GM18517 (cell line): ENCODE measurements around the gene DPEP2.
"Not testable (repeated sequence)": the region's sequence is repeated elsewhere in the genome, so short reads cannot be mapped to it uniquely, and the experiment has no call there.

Source experiments
- ATAC-seq: cut with Tn5 transposase; IDR thresholded peaks from one replicate; pipeline ENCODE4 v1.9.1; 2021; ENCODE audit warnings: mild to moderate bottlenecking, moderate library complexity; ENCODE audit not compliant: unreplicated experiment

Gene DPEP2

DNA sequence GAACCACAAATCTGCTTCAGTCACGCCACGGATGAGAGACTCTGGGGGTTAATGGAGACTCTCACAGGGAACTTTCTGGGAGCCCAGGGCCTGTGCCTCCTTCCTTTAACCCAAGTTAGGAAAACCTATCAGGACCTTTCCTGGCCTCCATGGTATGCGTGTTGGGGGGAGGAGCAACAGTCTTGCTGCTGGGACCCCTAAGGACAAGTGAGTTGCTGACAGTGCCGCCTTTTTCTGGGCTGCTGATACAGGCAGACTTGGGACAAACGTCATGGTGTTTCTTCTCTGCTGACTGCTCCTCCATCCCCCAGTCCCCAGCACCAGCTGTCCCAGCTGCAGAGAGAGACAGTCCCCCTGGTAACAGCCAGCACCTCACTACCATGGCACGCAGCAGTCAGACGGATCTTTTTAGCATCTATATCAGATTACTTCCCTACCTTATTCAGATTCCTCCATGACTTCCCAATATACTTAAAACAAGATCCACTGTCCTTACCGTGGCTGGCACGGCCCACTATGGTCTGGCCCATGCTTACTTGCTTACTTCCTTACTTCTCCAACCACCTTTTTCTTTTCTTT lies 10.0 kb upstream of the DPEP2 start:
- no peak for ATAC-seq

DNA sequence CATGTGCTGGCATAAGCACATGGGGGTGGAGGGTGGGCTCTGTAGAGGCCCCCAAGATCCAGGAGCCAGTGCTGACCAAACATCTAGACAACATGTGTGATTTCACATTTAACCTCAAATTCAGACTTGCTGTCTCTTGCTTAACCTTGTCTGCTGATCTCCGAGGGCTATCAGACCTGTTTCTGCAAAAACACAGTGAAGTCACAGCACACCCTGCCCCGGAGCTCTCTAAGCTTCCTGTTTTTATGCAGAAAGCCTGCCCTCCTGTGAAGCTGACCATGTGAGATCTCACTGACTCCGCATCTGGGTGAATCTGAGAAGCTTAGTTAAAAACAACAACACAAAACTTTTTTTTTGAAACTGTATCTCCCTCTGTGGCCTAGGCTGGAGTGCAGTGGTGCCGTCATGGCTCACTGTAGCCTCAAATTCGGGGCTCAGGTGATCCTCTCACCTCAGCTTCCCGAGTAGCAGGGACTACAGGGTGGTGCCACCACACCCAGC lies 6.6 kb upstream of the DPEP2 start:
- no peak for ATAC-seq

DNA sequence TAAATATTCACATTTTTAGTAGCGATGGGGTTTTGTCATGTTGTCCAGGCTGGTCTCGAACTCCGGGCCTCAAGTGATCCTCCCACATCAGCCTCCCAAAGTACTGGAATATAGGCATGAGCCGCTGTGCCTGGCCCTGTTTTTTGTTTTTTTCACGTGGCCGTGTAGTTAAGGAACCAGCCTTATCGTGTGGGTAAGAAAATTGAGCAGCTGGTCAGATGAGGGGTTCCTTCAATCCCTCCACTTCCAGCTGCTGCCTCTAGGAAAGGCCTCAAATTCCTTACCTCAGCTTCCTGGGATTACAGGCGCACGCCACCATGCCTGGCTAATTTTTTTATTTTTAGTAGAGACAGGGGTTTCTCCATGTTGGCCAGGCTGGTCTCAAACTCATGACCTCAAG lies 5.9 kb upstream of the DPEP2 start:
- ATAC-seq, result no peak

DNA sequence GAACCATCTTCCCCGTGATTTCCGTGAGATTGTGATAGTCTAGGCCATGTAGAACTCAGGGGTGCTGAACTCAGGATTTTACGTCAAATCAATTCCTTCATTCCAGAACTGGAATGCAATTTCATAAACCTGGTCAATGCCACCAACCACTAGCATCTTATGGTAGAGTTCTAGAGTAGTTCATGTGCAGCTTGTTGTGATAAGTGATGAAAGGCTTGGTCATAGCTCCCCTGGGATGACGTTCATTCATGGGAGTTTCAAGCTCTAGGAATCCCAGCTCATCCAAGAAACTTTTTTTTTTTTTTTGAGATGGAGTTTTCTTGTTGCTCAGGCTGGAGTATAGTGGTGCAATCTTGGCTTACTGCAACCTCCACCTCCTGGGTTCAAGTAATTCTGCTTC lies 3.7 kb upstream of the DPEP2 start:
- ATAC-seq, result no peak

DNA sequence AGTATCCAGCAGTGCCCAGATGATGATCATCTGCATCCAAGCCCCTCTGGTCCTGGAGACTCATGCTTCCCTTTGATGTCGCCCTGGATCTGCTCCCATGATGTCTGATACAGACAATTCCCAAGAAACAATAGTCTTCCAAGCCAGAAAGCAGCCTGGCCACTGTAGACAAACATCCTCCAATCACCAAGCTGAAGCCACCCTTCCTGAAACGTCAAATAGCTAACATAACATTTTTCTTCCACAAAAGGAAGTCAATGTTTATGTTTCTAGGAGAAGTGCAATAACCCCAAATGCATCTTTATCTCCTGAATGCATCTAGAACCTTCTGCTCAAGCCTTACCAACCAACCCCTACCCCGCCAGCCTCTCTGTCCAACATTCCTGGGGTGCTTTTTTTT lies 1.2 kb upstream of the DPEP2 start:
- no peak for ATAC-seq

DNA sequence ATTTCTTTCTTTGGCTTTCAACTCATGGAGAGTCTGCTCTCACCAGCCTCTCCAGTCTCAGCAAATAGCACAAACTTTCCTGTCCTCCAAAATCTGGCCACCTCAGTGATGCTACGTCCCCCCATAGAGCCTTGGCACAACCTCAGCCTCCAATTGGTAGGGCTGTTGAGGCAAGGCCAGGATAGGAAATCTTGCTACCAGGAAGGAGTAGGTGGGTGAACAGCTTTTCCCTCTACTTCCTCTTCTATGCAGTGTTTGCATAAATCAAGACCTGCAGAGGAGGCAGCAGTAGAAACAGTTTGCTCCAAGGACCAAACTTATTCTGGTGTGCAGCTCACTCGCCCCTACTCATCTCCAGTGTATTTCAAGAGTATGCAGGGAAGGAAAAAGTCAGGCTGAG lies 701 bp upstream of the DPEP2 start:
- ATAC-seq, result no peak

DNA sequence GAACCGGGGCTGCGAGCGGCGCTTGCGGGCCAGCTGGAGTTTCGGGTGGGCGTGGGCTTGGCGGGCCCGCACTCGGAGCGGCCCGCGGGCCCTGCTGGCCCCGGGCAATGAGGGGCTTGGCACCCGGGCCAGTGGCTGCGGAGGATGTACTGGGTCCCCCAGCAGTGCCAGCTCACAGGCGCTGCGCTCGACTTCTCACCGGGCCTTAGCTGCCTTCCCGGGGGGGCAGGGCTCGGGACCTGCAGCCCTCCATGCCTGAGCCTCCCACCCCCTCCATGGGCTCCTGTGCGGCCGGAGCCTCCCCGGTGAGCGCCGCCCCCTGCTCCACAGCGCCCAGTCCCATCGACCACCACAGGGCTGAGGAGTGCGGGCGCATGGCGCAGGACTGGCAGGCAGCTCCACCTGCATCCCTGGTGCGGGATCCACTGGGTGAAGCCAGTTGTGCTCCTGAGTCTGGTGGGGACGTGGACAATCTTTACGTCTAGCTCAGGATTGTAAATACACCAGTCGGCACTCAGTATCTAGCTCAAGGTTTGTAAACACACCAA lies 979 bp downstream of the DPEP2 start:
- ATAC-seq, result not testable (repeated sequence)

DNA sequence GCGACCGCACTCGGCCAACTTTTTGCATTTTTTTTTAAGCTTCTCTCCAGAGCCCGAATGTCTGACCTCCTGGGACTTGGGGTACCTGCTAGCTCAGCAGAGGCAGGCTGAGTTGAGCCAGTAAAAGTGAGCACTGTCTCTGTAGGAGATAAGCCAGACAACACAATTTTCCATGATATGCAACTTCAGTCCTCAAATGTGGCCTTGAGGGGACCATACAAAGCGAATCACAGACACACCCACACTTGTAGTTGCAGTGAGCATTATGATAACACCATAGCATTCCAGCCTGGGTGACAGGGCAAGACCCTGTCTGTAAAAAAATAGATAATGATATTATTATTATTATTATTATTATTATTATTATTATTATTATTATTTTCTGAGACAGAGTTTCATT lies 2.6 kb downstream of the DPEP2 start:
- no peak for ATAC-seq

DNA sequence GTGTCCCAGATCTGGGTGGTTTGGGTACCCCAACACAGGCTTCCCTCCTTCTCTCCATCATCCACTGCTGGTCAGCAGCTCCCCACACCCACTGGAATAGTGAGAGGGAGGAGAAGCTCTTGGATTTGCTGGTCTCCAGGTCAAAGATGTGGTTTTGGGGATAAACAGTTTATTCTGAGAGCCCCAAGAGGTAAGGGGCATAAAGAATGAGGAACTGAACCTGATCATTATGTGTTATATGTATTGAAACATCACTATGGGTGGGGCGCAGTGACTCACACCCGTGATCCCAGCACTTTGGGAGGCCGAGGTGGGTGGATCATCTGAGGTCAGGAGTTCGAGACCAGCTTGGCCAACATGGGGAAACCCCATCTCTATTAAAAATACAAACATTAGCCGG lies 3.9 kb downstream of the DPEP2 start:
- no peak for ATAC-seq

DNA sequence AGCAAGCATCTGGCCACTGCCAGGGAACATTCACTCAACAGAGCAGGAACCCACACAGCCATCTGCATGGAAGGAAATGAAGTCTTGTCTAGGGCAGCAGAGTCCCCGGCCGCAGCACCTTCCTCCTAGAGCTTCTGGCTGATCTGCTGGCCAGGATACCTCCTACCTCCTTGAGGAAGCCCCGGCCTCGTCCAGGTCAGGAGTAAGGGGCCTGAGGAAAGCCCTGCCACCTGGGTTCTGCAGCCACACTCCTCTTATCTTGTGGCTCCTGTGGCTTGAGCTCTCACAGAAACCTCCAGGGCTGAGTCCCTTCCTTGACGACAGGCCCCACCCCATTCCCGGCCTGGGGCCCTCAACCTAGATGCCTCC lies 5.3 kb downstream of the DPEP2 start:
- ATAC-seq, result not testable (repeated sequence)

DNA sequence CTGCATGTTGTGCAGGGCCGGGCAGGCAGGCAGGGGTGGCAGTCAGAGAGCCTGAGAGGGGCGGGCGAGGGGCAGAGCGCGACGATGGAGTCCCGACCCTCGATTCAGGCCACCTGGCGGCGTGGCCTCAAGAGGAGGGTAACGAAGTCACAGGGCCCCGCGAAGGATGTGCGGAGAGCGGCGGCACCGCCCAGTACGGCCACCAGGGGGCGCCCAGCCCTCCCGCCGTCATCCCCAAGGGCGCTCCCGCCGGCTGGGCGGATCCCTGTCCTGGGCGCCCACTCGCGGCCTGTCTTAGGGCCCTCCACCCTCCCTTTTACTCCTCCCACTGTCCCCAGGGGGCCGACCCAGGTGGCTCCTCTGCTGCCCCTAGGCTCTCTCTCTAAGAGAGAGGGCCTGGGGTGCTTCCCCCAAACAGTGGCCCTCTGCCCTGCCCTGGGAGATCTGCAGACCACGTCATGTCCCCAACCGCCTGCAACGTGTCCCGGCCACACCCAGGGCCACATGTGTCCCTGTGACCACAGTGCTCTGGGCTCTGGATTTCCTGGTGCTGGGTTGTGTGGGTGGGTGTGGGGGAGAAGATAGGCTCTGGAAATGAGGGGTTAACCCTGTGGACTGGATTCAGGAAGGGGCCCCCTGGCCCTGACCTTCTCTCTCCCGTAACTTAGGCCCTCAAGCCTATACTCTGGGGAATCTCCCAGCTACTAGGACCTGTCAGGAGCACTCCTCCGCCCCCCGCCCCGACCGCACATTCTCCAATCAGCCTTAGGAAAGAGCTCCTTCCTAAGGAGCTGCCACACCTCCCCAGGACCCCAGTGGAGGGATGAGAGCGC lies 5.9 kb downstream of the DPEP2 start:
- ATAC-seq, result peak; percentile 60

DNA sequence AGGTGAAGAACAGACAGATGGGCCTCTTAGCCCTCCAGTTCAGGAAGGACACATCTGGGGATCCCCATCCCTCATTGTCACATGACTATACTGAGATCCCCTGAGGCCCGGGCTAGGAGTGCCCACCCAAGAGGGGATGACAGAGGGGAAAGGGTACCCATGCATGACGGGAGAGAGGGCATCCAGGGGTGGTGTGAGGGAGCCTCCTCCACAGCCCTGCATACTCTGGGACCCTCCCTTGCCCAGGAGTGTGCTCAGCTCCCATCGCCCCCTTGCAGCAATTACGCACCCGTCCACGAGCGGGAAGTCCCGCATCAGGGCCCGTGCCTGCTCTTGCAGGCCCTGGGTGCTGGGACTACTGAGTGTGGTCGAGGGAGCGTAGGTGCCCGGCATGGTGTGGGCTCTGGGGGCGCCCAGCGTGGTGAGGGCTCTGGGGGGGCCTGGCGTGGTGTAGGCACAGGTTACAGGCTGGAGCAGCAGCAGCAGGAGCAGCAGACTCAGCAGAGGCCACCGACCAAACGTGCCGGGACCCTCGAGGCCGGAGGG lies 6.5 kb downstream of the DPEP2 start:
- ATAC-seq, result no peak

DNA sequence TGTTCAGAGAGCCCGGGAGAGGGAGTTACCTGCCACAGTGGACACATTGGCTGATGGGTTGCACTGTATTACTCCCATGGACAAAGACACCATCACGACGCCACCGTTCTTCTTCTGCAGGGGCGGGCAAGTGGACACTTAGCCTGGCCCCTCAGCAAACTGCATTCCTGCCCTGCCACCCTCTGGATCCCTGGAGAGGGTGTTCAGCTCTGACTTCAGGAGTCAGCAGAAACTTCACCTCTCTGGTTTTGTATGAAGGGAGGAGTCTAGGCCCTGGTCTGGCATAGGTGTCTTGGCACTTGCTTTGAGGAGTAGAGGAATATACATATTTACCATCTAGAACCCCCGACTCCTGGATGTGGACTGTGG lies 9.3 kb downstream of the DPEP2 start:
- no peak for ATAC-seq

DNA sequence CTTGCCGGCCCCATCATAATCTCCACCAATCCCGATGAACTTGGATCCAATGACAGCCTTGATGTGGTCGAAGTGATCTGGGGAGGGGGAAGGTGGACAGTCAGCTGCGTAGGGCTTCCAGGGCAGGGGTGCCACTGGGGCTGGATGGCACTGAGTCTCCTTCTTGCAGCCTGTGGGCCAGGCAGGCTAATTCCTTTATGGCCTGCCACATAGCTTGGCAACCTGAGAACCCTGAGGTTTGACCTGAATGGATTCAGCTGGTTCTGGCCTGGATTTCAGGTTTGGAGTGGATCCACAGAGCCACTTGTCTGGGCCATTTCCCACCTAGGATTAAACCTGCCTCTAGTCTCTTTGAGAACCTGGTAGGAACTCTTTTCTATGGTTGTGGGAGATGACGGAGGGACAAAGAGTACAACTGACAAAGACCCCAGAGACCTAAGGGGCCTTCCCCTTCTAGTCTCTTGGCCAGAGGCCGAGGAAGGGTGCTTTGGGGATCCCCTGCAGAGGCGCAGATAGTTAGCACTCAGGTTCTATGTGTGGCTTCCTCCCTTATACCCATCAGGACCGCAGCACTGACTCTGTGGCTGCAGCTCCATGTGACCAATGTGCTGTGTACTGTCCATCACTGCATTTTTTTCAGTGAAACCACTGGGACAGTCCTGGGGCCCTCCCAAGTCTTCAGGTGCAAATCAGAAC lies 9.8 kb downstream of the DPEP2 start:
- no peak for ATAC-seq

DNA sequence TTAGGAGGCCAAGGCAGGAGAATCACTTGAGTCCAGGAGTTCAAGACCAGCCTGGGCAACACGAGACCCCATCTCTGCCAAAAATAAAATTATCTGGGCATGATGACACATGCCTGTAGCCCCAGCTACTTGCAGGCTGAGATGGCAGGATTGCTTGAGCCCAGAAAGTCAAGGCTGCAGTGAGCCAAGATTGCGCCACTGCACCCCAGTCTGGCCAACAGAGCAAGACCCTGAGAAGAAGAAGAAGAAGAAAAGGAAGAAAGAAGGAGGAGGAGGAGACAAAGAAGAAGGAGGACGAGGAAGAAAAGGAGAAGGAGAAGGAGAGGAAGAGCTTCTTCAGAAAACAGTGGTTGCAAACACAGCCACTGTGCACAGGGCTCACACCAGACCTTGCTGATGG lies 10.6 kb downstream of the DPEP2 start:
- no peak for ATAC-seq

DNA sequence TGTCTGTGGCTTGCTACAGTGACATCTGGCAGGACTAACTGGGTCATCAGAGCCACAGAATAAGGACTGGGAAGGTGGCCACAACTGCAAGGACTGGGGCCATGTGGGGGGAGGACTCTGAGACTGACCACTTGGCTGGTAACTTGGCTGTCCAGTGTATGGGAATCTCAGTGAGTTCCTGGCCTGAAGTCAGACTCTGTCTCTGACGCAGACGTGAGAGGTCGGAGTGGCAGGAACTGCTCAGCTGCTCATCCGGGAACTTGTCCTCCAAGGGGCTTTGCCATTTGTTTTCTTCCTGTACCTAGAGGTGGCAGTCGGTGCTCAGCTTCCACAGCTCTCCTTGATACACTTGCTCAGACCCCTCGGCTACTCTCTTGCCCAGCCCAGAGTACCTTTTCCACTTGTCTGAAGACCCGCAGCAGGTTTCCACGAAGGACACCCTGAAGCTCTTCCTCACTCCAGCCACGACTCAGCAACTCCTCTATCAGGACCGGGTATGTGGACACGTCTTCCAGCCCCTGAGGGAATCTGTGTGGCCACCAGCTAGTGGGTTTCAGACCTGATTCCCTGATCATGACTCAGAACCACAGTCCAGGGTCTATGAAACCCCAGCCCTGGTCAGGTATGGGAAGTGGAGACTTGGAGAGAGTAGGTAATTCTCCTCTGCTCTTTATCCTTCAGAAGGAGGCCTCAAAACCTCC lies 11.7 kb downstream of the DPEP2 start:
- no peak for ATAC-seq

DNA sequence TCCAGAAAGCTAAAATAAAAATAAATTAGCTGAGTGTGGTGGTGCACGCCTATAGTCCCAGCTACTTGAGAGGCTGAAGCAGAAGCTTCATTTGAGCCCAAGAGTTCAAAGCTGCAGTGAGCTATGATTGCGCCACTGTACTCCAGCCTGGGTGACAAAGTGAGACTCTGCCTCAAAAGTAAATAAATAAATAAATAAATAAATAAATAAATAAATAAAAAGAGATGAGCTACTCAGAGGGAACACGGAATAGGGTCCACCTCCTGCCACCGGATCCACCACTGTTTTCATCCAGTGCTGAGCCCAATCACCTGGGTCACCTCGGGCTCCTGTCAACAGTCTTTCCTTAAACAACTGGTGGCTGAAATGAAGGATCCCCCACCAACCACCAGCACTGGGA lies 12.3 kb downstream of the DPEP2 start:
- no peak for ATAC-seq

DNA sequence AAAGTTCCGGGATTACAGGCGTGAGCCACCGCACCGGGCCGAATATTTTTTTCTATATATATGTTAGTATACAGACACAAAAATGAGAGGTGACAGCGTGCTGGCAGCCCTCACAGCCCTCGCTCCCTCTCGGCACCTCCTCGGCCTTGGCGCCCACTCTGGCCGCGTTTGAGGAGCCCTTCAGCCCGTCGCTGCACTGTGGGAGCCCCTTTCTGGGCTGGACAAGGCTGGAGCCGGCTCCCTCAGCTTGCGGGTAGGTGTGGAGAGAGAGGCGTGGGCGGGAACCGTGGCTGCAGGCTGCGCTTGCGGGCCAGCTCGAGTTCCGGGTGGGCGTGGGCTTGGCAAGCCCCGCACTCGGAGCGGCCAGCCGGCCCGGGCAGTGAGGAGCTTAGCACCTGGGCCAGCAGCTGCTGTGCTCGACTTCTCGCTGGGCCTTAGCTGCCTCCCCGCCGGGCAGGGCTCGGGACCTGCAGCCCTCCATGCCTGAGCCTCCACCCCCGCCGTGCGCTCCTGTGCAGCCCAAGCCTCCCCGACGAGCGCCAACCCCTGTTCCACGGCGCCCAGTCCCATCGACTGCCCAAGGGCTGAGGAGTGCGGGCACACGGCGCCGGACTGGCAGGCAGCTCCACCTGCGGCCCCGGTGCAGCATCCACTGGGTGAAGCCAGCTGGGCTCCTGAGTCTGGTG lies 17.1 kb downstream of the DPEP2 start:
- no peak for ATAC-seq

DNA sequence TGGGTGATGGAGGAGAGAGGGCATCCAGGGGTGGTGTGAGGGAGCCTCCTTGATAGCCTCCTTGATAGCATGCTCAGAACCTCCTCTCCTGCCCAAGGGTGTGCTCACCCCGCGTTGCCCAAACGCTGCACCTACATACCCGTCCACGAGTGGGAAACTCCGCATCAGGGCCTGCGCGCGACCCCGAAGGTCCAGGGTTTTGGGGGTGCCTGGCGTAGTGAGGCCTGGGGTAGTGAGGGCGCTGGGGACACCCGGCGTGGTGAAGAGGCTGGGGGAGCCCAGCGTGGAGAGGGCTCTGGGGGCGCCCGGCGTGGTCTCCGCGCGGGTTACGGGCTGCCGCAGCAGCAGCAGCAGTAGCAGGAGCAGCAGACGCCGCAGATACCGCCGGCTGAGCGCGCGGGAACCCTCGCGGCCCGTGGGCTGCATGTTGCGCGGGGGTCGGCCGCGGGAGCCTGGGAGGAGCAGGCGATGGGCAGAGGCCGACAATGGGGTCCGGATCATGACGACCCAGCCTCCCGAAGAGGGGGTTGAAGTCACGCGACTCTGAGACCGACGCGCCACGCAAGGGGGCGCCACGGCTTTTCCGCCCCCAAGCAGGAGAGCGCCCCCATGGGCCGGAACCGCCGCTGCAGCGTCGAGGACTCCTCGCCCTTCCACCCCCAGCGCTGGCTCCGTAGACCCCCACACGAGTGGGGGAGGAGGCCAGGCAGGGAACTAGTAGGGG lies 19.2 kb downstream of the DPEP2 start, which contains the start of gene DPEP3:
TSS of gene DPEP3 (minus strand) at position 545 of the 724 bp plus-strand sequence. CDS start at position 426, 119 bp downstream.
- ATAC-seq, result no peak
